GOT3 (cell line): ENCODE measurements around the gene WSCD2.

Experiments
- DNase-seq: peaks from one replicate; lab custom pipeline; 2025; ENCODE audit warnings: mixed read lengths; lab: John Stamatoyannopoulos, UW

WSCD2 gene

GRCh38 chr12:108267450-108267849 lies 138.4 kb downstream of the WSCD2 start:
- DNase-seq = no peak

- no peak for DNase-seq
Measured at GRCh38 chr12:108268397-108268796, 139.3 kb downstream of the WSCD2 start.

GRCh38 chr12:108269224-108269623 lies 140.1 kb downstream of the WSCD2 start:
- no peak for DNase-seq

- no peak for DNase-seq
Measured at GRCh38 chr12:108270035-108270848, 141.2 kb downstream of the WSCD2 start.

- DNase-seq = no peak
Measured at GRCh38 chr12:108270849-108271143, 141.7 kb downstream of the WSCD2 start.

GRCh38 chr12:108271951-108272872 lies 143.1 kb downstream of the WSCD2 start:
- no peak for DNase-seq

DNA sequence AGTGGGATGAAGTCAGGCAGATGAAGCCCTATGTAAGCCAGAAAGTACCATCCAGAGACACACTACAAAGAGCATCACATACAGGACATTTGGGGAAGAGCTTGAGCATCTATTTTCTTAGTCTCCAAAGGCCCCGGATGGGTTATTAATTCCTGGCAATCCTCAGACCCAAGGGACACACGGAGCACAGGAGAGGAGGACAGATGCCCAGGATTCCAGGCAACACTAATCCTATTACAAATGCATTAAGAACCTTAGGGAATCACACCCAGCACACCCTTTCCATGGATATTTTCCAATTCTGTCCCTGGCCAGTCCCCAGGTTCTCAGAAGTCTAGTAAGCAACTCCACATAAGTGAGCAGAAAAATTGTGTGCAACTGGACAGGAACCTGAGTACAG lies 144.1 kb downstream of the WSCD2 start:
- no peak for DNase-seq

- DNase-seq = no peak
Measured at GRCh38 chr12:108277613-108278012, 148.5 kb downstream of the WSCD2 start.

DNA sequence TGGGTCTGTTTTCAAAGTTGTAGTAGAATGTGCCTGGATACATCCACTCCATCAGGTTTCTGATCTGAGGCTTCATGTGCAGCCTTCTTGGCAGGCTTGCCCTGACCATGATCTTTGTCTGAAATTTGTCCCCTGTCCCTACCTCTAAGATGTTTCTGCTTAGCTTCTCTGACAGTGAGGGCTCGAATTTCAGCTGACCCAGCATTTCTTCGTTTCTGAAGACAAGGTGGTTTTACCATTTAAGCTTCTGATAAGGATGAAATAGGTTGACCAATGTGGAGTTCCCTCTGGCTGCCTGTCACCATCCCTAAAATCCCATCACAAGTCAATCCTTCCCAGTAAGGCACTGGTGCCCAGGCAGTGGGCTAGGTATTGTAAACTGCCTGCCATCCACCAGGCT lies 153.1 kb downstream of the WSCD2 start:
- no peak for DNase-seq

DNA sequence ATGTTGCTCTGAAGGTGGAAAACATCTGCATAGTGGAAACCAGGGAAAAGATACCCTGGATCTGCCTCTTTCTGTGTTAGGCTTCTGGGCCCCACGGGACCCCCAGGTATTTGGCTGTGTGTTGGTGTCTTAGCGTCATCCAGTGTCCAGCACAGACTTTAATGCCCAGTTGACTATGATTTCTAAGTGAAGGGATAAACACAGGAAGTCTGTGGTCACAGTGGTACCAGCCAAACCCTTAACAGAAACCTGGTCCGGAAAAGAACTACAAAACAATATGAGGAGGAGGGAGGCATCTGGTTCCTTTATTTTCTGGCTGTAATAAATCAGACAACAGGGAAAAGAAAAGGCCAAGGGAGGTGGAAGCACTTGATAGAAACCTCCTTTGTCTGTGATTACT lies 153.6 kb downstream of the WSCD2 start:
- DNase-seq = no peak

DNA sequence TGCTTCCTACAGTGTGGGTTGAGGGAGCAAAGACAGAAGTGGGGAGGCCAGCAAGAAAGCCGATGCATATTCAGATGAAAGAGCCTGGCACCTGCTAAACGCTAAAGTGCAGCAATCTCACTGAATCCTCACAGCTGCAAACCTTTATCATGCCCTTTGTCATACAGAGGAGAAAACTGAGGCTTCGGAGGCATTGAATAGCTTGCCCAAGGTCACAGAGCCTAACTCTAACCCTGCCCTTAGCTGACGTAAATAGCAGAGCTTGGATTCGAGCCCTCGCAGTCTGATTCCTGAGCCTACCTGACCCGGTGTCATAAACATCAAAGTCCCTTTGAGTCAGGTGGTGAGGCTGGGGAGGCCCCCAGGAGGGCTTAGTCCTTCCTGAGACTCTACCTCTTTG lies 155.1 kb downstream of the WSCD2 start:
- no peak for DNase-seq

DNA sequence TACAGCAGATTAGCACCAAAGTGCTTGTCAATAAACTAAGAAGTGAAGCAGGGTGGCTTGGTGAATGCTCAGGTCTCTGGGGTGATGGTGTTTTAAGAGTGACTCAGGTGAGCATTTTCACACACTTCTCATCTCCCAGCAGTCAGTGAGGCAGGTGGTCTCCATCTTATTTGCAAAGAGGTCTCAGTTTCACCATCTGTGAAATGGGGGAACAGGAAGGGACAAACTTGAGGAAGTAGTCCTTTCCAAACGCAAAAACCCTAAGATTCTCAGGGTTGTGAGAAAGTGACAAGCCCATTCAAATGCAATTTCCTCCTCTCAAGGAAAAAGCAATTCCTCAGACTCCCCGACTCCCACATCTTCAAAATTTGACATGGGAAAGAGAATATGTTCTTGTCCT lies 155.9 kb downstream of the WSCD2 start:
- DNase-seq = no peak

GRCh38 chr12:108287227-108287626 lies 158.1 kb downstream of the WSCD2 start:
- no peak for DNase-seq

DNA sequence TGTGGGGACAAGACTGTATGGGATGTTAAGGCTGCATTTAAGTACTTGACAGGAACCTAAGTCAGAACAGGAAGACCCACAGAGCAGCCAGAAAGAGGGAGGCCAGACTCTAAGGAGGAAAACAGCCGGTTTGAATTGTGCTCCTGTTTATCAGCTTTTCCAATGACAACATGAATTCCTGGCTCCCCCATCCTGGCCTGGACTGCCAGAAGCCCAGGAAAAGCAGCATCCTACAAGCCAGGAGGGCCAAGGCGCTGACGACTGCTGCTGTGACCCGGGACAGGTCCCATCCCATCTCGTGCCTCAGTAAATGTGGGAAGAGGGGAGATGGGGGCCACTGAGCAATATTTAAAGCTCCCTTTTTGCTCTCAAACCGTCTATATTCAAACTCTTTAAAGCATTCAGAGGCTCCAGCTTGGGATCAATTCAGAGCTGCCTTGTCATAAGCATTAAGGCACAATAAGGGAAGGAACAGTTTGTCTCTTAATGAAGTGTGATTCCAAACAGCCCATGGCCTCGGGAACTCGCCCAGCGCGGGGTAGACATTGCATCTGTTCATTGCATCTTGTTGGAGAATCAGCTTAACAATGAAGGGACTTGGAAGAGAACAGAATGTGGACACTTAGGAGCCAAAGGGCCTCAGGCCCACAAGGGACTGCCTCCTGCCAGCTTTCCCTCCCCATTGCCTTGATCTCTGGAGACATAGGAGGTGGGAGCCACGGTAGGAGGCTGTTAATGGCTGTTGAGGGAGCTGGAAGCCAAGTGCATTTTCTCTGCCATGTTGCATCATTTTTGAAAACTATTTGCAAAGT lies 160.5 kb downstream of the WSCD2 start:
- DNase-seq = no peak

GRCh38 chr12:108295641-108296040 lies 166.6 kb downstream of the WSCD2 start:
- DNase-seq = no peak

GRCh38 chr12:108296945-108297344 lies 167.9 kb downstream of the WSCD2 start:
- no peak for DNase-seq

DNA sequence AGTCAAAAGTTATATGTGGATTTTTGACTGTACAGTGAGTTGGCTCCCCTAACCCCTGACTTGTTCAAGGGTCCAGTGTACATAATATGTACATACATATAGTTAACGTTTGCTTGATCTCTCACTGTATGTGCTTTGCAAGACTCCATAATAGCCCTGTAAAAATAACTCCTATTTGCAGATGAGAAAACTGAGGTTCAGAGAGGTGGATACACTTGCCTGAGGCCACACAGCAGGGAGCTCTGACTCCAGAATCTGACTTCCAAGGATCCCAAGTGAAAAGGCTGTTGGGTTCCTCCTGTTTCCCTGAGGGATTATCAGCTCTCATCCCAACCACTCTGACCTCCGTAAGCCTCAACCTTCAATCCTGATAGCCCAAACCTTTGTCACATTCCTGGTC lies 168.3 kb downstream of the WSCD2 start:
- no peak for DNase-seq

- no peak for DNase-seq
Measured at GRCh38 chr12:108297895-108298760, 169.0 kb downstream of the WSCD2 start.

DNA sequence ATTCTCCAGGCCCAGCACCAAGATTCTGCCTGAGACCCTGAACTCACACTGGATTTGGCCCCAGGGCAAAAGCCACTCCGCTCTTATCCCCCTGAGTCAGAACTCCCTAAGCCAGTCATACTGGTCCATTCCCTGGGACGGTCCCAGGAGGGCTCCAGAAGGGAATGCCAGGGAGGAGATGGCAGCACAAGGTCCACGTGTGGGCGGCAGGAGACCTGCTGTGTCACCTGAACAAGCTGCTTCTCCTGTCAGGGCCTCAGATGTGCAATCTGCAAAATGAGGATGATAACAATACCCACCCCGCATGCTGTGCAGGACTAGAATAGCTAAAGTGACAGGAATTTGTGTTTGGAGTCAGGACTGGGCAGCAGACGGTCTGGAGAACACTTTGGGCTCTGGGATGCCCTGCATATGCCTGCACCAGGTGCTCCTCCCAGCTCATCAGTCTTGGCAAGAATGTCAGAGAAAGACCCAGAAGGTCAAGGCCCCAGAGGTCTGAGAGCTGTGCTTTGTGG lies 169.7 kb downstream of the WSCD2 start:
- no peak for DNase-seq

DNA sequence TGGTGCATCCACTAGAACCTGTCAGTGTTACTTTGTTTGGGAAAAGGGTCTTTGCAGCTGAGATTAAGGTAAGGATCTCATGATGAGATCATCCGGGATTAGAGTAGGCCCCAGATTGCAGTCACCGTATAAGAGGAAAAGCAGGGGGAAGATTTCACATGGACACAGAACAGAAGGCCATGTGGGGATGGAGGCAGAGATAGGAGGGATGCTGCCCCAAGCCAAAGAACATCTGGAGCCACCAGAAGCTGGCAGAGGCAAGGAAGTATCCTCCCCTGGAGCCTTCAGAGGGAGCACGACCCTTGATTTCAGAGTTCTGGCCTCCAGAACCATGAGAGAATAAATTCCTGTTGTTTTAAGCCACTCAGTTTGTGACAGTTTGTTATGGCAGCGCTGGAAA lies 170.4 kb downstream of the WSCD2 start:
- no peak for DNase-seq
